Measurements from ENCODE around the gene FNDC3B.

Gene FNDC3B

DNA sequence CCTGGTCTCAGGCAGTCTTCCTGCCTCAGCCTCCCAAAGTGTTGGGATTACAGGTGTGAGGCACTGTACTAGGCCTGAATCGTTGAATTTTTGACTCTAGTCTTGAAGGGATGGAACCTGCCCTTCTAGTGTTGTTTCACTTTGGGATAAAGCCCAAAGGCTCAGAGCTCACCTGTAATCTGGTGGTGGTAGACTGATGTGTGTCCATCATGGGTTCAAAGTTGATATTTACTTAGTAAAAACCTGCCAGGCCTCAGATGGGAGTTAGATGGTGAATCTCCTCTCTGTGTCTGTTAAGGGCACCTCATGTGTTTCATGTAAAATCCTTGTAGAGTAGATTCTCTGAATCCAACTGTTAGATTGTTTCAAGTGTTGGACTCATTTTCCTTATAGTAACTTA is 41.1 kb downstream of the FNDC3B start:
- H2AFZ ChIP-seq (ENCODE audit: low read depth, low read length): no peak overlapping the region
- H3K4me1 ChIP-seq (ENCODE audit: low read length): no peaks in the 10 kb centered on the region
- no peaks in the 10 kb centered on the region for H3K27me3 ChIP-seq (ENCODE audit: low read depth, low read length)
- no peaks in the 10 kb centered on the region for H3K36me3 ChIP-seq (replicated peaks; ENCODE audit: low read depth, low read length)
- no peak overlapping the region for H3K27ac ChIP-seq (ENCODE audit: low read length)
- H3K4me3 ChIP-seq (ENCODE audit: low read length): no peak overlapping the region
- no peaks in the 10 kb centered on the region for H3K79me2 ChIP-seq (ENCODE audit: low read length)
- H3K9ac ChIP-seq (ENCODE audit: low read length): no peak overlapping the region
- no peaks in the 10 kb centered on the region for H3K9me3 ChIP-seq (ENCODE audit: insufficient read depth, low read length)
- H4K20me1 ChIP-seq (ENCODE audit: insufficient read depth, low read length): peaks cover 8% of the 10 kb centered on the region; the same call in 1 of the 2 replicates
- no peak overlapping the region for H3K4me2 ChIP-seq (ENCODE audit: low read length)
- no peak for TF ChIP-seq EZH2phosphoT487 (IDR thresholded peaks at IDR 0.05; ENCODE audit: low read depth)
- TF ChIP-seq, protein P1, sequence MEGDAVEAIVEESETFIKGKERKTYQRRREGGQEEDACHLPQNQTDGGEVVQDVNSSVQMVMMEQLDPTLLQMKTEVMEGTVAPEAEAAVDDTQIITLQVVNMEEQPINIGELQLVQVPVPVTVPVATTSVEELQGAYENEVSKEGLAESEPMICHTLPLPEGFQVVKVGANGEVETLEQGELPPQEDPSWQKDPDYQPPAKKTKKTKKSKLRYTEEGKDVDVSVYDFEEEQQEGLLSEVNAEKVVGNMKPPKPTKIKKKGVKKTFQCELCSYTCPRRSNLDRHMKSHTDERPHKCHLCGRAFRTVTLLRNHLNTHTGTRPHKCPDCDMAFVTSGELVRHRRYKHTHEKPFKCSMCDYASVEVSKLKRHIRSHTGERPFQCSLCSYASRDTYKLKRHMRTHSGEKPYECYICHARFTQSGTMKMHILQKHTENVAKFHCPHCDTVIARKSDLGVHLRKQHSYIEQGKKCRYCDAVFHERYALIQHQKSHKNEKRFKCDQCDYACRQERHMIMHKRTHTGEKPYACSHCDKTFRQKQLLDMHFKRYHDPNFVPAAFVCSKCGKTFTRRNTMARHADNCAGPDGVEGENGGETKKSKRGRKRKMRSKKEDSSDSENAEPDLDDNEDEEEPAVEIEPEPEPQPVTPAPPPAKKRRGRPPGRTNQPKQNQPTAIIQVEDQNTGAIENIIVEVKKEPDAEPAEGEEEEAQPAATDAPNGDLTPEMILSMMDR (IDR thresholded peaks at IDR 0.05; ENCODE audit: low read depth, low read length): no peak

DNA sequence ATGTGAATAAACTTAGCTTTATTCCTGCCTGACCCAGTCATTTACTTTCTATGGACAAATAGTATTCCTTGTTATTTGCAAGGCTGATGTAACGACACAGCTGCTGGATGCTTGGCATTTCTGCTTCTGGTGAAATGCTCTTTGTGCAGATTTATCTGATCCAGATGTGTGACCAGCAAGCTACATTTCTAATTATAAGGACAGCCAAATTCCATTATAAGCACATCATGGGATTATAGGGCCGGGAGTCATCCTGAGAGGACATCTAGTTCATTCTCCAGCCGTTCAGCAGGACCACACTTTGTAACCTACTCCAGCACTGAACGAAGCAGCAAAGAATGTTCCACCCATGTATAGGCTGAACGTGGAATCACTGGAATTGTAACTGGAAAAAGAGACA is 42.9 kb downstream of the FNDC3B start:
- H3K4me1 ChIP-seq (ENCODE audit: low read length): no peaks in the 10 kb centered on the region; the same call in 1 of the 2 replicates

DNA sequence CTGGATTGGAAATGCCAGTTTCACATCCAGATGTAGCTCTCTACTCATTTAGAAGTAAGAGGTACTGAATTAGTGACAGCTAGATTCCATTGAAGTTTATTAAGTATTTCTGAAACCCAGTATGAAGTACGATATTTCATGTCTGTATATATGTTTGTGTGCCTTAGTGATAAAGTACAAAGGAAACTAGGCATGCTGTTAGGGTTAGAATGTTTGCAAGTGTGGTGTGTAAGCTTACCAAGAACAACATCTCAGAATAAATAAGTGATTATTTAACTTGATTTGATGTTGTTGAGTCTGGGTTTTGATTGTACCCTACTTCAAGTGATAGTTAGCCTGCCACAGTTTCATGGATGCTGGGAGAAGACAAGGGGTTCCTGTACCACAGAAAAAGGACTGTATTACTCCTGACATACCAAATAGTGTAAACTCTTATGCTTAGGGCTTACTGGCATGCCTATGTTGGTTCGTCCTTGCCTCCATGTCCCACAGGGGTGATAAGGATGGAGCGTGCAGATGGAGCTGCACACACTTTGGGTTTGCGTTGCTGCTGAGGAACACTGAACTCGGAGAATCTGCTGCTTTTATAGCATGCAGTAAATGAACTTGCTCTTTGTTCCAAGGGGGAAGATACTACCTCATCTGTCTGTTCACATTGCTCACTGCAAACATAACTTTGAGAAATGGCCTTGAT is 43.6 kb downstream of the FNDC3B start:
- Histone ChIP-seq H3K9ac (ENCODE audit: low read length) (no peak overlapping the region), H2AFZ (ENCODE audit: low read depth, low read length) (no peak overlapping the region), H3K9me3 (ENCODE audit: insufficient read depth, low read length) (no peaks in the 10 kb centered on the region), H4K20me1 (ENCODE audit: insufficient read depth, low read length) (peaks cover 8% of the 10 kb centered on the region; the same call in 1 of the 2 replicates), H3K27ac (ENCODE audit: low read length) (no peak overlapping the region), H3K4me2 (ENCODE audit: low read length) (no peak overlapping the region), H3K4me3 (ENCODE audit: low read length) (no peak overlapping the region), H3K27me3 (ENCODE audit: low read depth, low read length) (no peaks in the 10 kb centered on the region), H3K36me3 (replicated peaks; ENCODE audit: low read depth, low read length) (no peaks in the 10 kb centered on the region), H3K79me2 (ENCODE audit: low read length) (no peaks in the 10 kb centered on the region), H3K4me1 (ENCODE audit: low read length) (peaks cover 6% of the 10 kb centered on the region)
- no peak for TF ChIP-seq EZH2phosphoT487 (IDR thresholded peaks at IDR 0.05; ENCODE audit: low read depth)
- TF ChIP-seq, protein P1 (IDR thresholded peaks at IDR 0.05; ENCODE audit: low read depth, low read length): no peak

More for the DNA sequence above, 42.9 kb downstream of the FNDC3B start:
- Histone ChIP-seq H4K20me1 (ENCODE audit: insufficient read depth, low read length) (peaks cover 8% of the 10 kb centered on the region; the same call in 1 of the 2 replicates), H2AFZ (ENCODE audit: low read depth, low read length) (no peak overlapping the region), H3K27ac (ENCODE audit: low read length) (no peak overlapping the region), H3K4me3 (ENCODE audit: low read length) (no peak overlapping the region), H3K27me3 (ENCODE audit: low read depth, low read length) (no peaks in the 10 kb centered on the region), H3K9ac (ENCODE audit: low read length) (no peak overlapping the region), H3K9me3 (ENCODE audit: insufficient read depth, low read length) (no peaks in the 10 kb centered on the region), H3K4me2 (ENCODE audit: low read length) (no peak overlapping the region), H3K79me2 (ENCODE audit: low read length) (no peaks in the 10 kb centered on the region), H3K36me3 (replicated peaks; ENCODE audit: low read depth, low read length) (no peaks in the 10 kb centered on the region)
- TF ChIP-seq EZH2phosphoT487 (IDR thresholded peaks at IDR 0.05; ENCODE audit: low read depth): no peak
- TF ChIP-seq, protein P1 (IDR thresholded peaks at IDR 0.05; ENCODE audit: low read depth, low read length): no peak

DNA sequence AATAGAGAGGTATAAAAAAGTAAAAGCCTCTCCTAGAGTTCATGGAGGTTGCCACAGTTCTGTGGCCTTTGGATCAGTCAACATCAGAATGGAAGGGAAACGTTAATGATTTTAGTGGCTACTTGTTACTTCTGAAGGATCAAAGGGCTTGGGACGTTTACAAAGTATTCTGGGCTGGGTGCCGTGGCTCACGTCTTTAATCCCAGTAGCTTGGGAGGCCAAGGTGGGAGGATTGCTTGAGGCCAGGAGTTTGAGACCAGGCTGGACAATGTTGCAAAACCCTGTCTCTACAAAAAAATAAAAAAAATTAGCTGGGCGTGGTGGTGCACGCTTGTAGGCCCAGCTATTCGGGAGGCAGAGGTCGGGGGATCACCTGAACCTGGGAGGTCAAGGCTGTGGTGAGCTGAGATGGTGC is 44.6 kb downstream of the FNDC3B start:
- H2AFZ ChIP-seq (ENCODE audit: low read depth, low read length): no peak overlapping the region
- no peak overlapping the region for H3K9ac ChIP-seq (ENCODE audit: low read length)
- H3K36me3 ChIP-seq (replicated peaks; ENCODE audit: low read depth, low read length): no peaks in the 10 kb centered on the region
- H4K20me1 ChIP-seq (ENCODE audit: insufficient read depth, low read length): peaks cover 3% of the 10 kb centered on the region; the same call in 1 of the 2 replicates
- peaks cover 11% of the 10 kb centered on the region for H3K4me1 ChIP-seq (ENCODE audit: low read length)
- H3K4me3 ChIP-seq (ENCODE audit: low read length): no peak overlapping the region
- H3K9me3 ChIP-seq (ENCODE audit: insufficient read depth, low read length): no peaks in the 10 kb centered on the region
- no peaks in the 10 kb centered on the region for H3K27me3 ChIP-seq (ENCODE audit: low read depth, low read length)
- TF ChIP-seq, protein P1 (IDR thresholded peaks at IDR 0.05; ENCODE audit: low read depth, low read length): no peak
- TF ChIP-seq EZH2phosphoT487 (IDR thresholded peaks at IDR 0.05; ENCODE audit: low read depth): no peak
- no peaks in the 10 kb centered on the region for H3K79me2 ChIP-seq (ENCODE audit: low read length)
- no peak overlapping the region for H3K4me2 ChIP-seq (ENCODE audit: low read length)
- no peak overlapping the region for H3K27ac ChIP-seq (ENCODE audit: low read length)

Data from OCI-LY3 (cell line).